NCI-H1930 (cell line): Measurements from ENCODE around the gene MMP7.

Source experiments
- DNase-seq, 2 experiments: peaks; one replicate each; lab custom pipeline; 2025; lab: John Stamatoyannopoulos, UW

MMP7 gene

GRCh38 chr11:102530558-102530957 is at the start of gene MMP7:
Gene MMP7, minus strand, starts transcription at chr11:102530747. Its CDS starts 47 bp downstream, at chr11:102530700.
- DNase-seq, result no peak

- no peak for DNase-seq
These were observed 47.2 kb upstream of the MMP7 start for GRCh38 chr11:102577723-102578122.

DNA sequence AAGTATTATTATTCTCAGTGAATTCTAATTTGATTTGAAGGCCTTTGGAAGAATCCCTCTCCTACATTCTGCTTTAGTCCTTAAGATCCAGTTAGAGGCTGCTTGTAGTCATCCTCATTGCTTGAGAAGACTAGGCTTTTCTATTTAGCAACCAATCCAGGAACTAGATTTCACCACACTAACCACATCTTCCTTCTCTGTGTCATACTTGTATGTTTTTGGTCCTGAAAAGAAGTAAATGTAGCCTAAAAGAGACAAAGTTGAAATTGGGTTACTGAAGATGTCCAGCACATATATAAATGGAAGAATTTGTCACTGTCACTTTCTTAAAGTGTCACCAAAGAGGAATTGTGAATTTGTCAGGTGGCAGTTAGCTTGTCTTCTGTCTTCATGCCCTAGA is 46.6 kb upstream of the MMP7 start:
- DNase-seq, result no peak

DNA sequence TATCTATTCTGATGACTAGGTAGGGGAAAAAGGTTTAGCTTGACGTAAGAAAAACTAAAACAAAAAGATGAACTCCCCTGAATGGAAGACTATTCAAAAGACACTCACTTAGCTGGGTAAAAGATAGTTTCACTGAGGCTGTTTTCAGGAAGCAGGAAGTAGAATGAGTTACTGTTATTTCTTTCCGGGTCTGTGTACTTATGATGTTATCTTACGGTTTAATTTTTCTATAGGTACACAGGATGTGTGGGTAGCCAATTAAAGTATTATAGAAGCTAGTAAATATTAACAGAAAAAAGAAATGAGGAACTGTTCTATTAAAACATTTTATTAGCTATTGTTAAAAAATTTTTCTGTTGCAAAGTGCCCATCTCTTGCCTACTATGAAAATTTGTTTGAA is 45.8 kb upstream of the MMP7 start:
- DNase-seq, result no peak

- DNase-seq, result no peak
These were observed 44.5 kb upstream of the MMP7 start for GRCh38 chr11:102575012-102575411.

GRCh38 chr11:102573851-102574250 is 43.3 kb upstream of the MMP7 start:
- no peak for DNase-seq

DNA sequence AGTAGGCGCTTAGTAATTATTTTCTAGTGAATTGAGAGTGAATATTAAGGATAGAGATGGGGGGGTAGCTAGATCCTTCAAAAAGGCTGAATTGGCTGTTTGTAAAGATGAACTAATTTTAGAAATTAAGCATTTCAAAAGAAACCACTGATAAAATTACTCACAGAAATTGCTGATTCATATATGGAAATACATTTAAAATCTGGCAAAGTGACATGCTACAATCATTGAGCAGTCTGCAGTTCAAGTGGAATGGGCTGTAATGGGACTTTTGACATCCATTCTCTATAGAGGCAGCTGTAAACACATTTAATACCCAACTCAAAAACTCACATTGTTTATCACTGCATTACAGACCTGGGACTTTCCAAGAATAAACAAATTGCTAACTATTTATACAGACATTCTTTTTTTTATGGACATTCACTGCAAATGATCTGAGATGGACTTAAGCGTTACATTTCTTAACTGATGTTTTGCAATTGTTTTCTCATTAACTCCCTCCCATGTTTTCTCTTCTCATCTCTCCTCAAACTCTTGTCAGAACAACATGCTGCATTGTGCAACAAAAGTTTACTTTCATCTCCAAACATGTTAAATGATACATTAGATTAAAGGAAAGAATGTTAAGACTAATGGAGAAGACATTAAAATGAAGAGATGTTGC is 42.1 kb upstream of the MMP7 start:
- no peak for DNase-seq

DNA sequence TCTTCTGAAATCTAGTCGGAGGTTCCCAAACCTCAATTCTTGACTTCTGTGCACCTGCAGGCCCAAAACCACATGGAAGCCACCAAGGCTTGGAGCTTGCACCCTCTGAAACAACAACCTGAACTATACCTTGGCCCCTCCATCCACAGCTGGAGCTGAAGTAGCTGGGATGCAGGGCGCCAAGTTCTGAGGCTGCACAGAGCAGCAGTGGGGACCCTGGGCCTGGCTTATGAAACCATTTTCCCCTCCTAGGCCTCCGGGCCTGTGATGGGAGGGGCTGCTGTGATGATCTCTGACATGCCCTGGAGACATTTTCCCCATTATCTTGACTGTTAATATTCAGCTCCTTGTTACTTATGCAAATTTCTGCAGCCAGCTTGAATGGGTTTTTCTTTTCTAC is 38.3 kb upstream of the MMP7 start:
- DNase-seq, result no peak

DNA sequence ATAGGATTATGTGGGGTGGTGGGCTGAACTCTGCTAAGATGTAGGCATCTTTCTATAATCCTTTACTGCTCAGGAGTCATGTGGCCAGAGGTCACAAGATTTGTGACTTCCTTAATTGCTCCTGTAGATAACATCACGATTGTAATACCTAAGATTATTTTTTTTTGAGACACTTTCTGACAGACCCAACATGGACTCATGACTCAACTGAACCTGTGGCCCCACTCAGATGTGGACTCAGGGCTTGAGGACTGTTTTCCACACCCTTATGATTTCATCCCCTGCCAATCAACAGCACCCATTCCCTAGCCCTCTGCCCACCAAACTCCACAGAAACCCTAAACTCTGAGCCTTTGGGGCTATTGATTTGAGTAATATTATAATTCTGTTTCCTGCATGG is 35.6 kb upstream of the MMP7 start:
- DNase-seq, result no peak

DNA sequence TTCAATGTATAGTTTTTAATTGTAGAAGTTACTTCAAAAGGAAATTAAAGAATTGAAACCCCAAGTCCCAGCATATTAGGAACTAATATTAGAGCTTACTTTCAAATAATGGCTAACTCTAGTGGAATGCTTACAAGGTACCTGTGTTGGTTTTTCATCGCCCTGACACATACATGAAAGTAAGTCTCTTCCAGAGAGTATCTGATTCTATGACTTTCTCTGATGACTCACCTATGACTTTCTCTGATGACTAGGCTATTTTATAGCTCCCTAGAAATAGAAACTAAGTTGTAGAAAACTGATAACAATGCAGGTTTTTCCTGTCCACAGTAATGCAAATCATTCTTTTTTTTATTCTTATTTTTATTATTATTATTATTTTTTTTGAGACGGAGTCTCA is 33.6 kb upstream of the MMP7 start:
- DNase-seq, result no peak

DNA sequence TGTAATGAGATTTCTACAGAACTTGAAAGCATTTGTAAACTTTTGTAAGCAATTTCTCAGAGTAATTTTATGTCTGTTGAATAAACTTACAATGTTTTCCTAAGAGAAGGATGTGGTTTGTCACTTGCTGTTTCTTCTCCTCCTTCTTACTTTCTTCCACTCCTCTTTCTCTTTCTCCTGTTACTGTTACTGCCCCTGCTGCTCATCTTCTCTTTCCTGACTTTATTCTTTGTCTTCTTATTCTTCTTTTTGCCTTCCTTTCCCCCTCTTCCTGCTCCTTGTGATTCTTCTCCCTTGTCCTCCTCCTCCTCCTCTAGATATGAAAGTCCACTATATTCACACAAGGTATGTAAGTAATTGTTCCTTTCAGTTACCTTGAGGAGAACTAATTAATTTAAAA is 31.1 kb upstream of the MMP7 start:
- no peak for DNase-seq

GRCh38 chr11:102560555-102561011 is 30.0 kb upstream of the MMP7 start:
- no peak for DNase-seq

- no peak for DNase-seq
These were observed 29.3 kb upstream of the MMP7 start for GRCh38 chr11:102559839-102560238.

GRCh38 chr11:102555091-102555490 is 24.5 kb upstream of the MMP7 start:
- DNase-seq, result no peak

DNA sequence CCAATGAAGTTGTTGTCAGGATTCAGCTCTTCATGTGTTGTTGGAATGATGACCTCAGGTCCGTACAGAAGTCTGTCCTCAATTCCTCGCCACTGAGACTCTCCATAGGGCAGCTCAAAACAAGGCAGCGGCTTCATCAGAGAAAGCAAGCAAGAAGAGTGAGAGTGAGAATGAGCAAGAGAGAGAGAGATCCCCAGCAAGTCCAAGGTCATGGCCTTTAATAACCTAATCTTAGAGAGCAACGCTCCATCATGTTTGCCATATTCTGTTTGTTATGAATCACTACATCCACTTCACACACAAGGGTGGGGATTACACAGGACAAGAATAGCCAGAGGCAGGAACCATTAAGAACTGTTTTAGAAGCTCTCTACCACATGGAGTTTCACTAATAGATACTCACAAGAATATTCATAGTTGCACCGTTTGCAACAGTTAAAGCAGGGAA is 23.3 kb upstream of the MMP7 start:
- no peak for DNase-seq

DNA sequence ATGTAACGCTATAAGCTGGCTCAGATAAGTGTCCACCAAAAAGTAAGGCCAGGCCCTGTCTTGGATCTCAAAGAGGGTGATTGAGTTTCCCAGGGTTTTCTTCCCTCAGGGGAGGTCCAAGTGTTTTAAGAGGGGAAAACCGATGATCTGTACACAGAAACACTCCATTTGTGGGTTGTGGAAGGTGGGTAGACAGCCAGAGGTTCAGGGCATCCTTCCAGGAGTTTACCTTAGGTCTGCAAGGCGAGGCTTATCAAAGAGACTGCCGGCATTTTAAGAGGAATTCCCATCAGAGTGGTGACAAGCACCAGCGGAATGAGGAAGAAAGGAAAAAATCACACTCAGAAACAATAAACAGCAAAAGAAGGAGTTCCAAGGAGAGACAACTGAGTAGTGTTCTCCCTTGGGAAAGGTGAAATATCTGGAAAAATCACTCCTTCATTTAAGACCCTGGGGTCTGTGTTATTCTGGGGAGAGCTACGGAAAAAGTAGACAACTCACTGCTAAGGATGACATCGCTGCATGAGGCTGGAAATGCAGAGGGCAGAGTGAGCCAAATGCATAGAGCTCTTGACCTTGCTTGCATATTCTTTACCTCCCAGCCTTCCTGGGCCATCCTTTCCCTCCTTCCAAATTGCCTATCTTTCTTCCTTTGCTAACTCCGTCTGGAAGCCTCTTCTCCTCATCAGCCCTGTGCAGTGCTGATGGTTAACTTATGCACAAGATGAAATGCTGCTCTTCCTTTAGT is 22.1 kb upstream of the MMP7 start:
- DNase-seq, result no peak

GRCh38 chr11:102552020-102552419 is 21.5 kb upstream of the MMP7 start:
- DNase-seq, result no peak

- DNase-seq, result no peak
These were observed 20.7 kb upstream of the MMP7 start for GRCh38 chr11:102551169-102551781.

DNA sequence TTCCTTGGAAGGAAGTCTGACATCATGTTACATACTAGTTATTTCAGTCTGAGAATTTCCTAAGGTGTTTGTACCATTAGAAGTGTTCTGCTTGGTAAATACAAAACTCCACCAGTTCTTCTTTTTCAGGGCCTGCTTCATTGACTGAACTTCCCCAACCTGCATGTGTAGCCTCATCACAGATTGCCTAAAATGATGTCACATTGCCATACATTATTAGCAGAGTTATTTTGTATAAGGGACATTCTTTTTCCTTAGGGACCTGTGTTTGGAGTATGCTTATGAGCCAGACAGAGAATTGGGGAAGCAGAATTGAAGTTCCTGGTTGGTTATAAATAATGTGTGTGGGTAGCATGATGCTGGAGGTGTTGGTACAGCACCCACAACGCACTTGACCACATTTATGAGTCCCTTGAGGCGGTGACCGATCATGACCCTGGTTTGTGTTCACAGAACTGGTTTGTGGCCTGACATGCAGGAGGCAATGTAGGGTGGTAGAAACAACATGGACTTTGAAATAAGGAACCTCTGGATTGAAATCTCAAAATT is 16.4 kb upstream of the MMP7 start:
- no peak for DNase-seq

DNA sequence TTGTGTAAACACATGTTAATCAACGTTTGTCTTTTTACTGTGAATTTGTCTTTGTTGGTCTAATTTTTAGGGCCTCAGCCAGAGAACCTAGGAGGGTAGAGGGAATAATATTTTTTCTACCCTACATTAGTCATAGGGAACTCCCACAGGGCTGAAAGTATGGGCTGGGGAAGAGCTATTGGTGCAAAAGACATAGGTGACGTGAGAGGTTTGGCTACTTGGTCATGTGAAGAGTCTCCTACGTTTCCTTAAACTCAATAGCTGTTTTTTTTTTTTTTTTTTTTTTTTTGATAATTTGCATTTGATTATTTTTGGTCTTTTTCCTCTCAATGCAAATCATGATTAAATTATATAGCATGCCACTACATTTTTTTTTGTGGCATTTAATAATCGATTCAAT is 15.9 kb upstream of the MMP7 start:
- no peak for DNase-seq

DNA sequence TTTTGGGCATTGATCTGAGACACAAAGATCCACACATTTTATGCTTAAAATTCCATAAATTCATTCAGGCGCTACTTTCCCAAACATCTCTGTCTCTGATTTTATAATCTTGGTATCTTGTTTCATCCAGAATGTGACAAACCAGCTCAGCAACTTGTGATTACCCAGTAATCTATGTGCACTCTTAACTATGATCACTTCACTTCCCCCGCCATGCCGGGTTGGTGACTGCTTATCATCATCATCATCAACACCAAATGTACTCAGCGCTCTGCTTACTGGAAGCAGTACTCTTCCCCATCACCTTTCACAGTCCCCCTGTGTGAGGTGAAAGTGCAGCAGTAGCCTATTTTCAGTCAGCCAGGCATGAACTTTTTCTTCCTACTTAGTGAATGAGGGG is 15.2 kb upstream of the MMP7 start:
- DNase-seq, result no peak

DNA sequence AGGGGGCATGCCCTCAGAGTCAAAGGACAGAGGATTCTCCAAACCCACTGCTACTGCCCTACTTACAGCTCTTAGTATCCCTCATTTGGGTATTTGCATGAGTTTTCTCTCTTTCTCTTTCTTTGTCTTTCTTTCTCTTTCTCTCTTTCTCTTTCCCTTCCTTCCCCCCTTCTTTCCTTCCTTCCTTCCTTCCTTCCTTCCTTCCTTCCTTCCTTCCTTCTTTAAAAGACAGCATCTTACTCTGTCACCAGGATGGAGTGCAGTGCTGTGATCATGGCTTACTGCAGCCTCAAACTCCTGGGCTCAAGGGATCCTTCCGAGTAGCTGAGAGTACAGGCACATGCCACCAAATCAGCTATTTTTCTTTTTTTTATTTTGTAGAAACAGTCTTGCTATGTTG is 14.0 kb upstream of the MMP7 start:
- no peak for DNase-seq

GRCh38 chr11:102539567-102539966 is 9.0 kb upstream of the MMP7 start:
- no peak for DNase-seq
